A673 (cell line): ENCODE data around the gene TMEM14C.

Experiments
- EZH2 ChIP-seq: fragments of 200-600 bp; sonication (generic); IDR thresholded peaks from 2 replicates; pipeline ENCODE4 v1.6.1; 2017; ENCODE audit warnings: borderline replicate concordance, low read depth, mild to moderate bottlenecking, mixed read lengths, antibody characterized with exemption, low read length; ENCODE audit not compliant: poor library complexity, severe bottlenecking
- TF ChIP-seq, protein P1 (sequence below): fragments of 300-800, 200-600 bp; sonication (generic); conservative IDR thresholded peaks from 2 replicates; pipeline ENCODE4 v1.5.1; 2017; ENCODE audit warnings: low read depth, mild to moderate bottlenecking, antibody characterized with exemption, low read length, moderate library complexity, mixed read lengths

DNA sequence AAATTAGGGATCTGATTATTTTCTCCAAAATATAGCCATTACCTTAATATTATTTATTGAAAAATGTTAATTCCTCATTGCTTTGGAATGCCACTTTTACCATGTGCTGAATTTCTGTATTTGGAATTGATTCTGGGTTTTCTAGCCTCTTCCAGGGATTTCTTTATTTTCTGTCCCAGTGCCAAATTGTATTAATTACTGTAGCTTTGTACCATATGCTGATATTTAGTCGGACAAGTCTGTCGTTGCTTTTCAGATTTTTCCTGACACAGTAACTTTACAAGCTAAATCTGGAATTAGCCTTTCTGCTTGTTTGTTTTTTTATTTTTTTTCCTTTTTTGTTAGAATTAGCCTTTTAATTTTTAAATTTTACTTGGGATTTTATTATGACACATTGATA lies 13.9 kb downstream of the TMEM14C start:
- TF ChIP-seq, protein P1, sequence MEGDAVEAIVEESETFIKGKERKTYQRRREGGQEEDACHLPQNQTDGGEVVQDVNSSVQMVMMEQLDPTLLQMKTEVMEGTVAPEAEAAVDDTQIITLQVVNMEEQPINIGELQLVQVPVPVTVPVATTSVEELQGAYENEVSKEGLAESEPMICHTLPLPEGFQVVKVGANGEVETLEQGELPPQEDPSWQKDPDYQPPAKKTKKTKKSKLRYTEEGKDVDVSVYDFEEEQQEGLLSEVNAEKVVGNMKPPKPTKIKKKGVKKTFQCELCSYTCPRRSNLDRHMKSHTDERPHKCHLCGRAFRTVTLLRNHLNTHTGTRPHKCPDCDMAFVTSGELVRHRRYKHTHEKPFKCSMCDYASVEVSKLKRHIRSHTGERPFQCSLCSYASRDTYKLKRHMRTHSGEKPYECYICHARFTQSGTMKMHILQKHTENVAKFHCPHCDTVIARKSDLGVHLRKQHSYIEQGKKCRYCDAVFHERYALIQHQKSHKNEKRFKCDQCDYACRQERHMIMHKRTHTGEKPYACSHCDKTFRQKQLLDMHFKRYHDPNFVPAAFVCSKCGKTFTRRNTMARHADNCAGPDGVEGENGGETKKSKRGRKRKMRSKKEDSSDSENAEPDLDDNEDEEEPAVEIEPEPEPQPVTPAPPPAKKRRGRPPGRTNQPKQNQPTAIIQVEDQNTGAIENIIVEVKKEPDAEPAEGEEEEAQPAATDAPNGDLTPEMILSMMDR = no peak
- TF ChIP-seq EZH2 = no peak
